Measurements from ENCODE around the gene NDE1.

DNA sequence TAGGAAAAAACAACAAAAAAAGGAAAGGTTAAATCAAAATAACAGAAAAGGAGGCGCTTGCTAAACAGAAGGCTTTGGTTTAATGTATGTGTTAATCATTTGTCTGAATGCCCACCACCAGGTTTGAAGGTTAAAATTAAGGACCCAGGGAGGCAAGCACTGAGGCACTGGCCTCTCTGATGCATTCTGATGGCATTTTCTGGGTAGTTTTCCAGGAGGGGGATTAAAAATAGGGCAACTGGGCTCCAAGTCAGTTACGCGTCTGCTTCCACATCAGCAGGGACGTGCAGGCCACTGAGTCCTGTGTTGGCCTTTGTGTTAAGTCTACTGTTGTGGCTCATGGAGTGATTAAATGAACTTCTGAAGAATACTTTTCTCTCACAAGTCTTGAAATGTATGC, 34.0 kb upstream of the NDE1 start:
- TF ChIP-seq, protein P1, sequence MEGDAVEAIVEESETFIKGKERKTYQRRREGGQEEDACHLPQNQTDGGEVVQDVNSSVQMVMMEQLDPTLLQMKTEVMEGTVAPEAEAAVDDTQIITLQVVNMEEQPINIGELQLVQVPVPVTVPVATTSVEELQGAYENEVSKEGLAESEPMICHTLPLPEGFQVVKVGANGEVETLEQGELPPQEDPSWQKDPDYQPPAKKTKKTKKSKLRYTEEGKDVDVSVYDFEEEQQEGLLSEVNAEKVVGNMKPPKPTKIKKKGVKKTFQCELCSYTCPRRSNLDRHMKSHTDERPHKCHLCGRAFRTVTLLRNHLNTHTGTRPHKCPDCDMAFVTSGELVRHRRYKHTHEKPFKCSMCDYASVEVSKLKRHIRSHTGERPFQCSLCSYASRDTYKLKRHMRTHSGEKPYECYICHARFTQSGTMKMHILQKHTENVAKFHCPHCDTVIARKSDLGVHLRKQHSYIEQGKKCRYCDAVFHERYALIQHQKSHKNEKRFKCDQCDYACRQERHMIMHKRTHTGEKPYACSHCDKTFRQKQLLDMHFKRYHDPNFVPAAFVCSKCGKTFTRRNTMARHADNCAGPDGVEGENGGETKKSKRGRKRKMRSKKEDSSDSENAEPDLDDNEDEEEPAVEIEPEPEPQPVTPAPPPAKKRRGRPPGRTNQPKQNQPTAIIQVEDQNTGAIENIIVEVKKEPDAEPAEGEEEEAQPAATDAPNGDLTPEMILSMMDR (conservative IDR thresholded peaks at IDR 0.05 in 1 of 2, IDR thresholded peaks at IDR 0.05 in 1 of 2; ENCODE audit: extremely low read depth in 1 of 2, insufficient read depth in 1 of 2, low read depth in 1 of 2, low read length in 2 of 2), result no peak
- TF ChIP-seq EZH2 (IDR thresholded peaks at IDR 0.05; ENCODE audit: borderline replicate concordance, low read length), result no peak

Data from mammary epithelial cell (primary cell).